ENCODE data around the gene FMNL2.

FMNL2 gene

GRCh38 chr2:152342259-152343046 is 7.5 kb downstream of the FMNL2 start:
- ChIA-PET CTCF (interaction anchor here (0.8 kb wide), 1 partner anchor 287 kb away, joined by 3 read pairs; no protein-coding TSS in a partner anchor), POLR2A (no interaction called here)
- TF ChIP-seq ZFP3 (tag by site-specific recombination; IDR thresholded peaks at IDR 0.05; ENCODE audit: low read depth) (no peak), ZNF404 (tag by site-specific recombination; IDR thresholded peaks at IDR 0.05) (no peak), ZBTB1 (tag by site-specific recombination; IDR thresholded peaks at IDR 0.05) (no peak)
- peaks cover 0 to 7% of the 10 kb centered on the region in 2 experiments; a peak in 2 of 3 replicates for H3K36me3 ChIP-seq (ENCODE audit: control insufficient read depth in 2 of 2, insufficient read depth in 1 of 2, low read length in 2 of 2)
- H3K27ac ChIP-seq (ENCODE audit: extremely low read depth, low read depth, low read length) = no peak overlapping the region
- H3K4me3 ChIP-seq (ENCODE audit: low read depth, low read length) = no peak overlapping the region
- H3K9me3 ChIP-seq (ENCODE audit: control insufficient read depth, insufficient read depth, low read depth, low read length) = no peaks in the 10 kb centered on the region
- H3K4me1 ChIP-seq (ENCODE audit: control insufficient read depth, insufficient read depth, low read length) = peaks cover 5% of the 10 kb centered on the region; the same call in 1 of the 2 replicates

- H3K36me3 ChIP-seq (ENCODE audit: control insufficient read depth in 2 of 2, insufficient read depth in 1 of 2, low read length in 2 of 2) = peaks cover 0 to 7% of the 10 kb centered on the region in 2 experiments; a peak in 2 of 3 replicates
- H3K9me3 ChIP-seq (ENCODE audit: control insufficient read depth, insufficient read depth, low read depth, low read length) = no peaks in the 10 kb centered on the region
- no peak for TF ChIP-seq TCF7L2 (IDR thresholded peaks at IDR 0.05; ENCODE audit: borderline replicate concordance, low read depth, low read length)
- TF ChIP-seq BCL11A (tag by site-specific recombination; IDR thresholded peaks at IDR 0.05; ENCODE audit: low read depth) = no peak
- TF ChIP-seq MEIS1 (CRISPR knock-in tag; IDR thresholded peaks at IDR 0.05; ENCODE audit: borderline replicate concordance) = no peak
- no peak for TF ChIP-seq ZNF239 (tag by site-specific recombination; IDR thresholded peaks at IDR 0.05)
- TF ChIP-seq ZXDB (tag by site-specific recombination; IDR thresholded peaks at IDR 0.05) = no peak
- TF ChIP-seq ZNF626 (tag by site-specific recombination; IDR thresholded peaks at IDR 0.05) = no peak
- TF ChIP-seq ZNF514 (tag by site-specific recombination; IDR thresholded peaks at IDR 0.05) = no peak
- no peak for TF ChIP-seq ZNF274 (IDR thresholded peaks at IDR 0.05; ENCODE audit: low read length)
- no peak for TF ChIP-seq ZNF274 (tag by site-specific recombination; IDR thresholded peaks at IDR 0.05; ENCODE audit: borderline replicate concordance)
- no peak for TF ChIP-seq REST (tag by site-specific recombination; IDR thresholded peaks at IDR 0.05)
- no peak for TF ChIP-seq ZNF513 (tag by site-specific recombination; IDR thresholded peaks at IDR 0.05)
- no peak for TF ChIP-seq HOXC10 (CRISPR knock-in tag; IDR thresholded peaks at IDR 0.05)
- no peak for TF ChIP-seq ZNF121 (tag by site-specific recombination; IDR thresholded peaks at IDR 0.05)
- TF ChIP-seq ZNF169 (tag by site-specific recombination; IDR thresholded peaks at IDR 0.05) = no peak
- no peak for TF ChIP-seq ZNF76 (tag by site-specific recombination; IDR thresholded peaks at IDR 0.05; ENCODE audit: borderline replicate concordance, low read depth)
- no peak for TF ChIP-seq ZNF837 (tag by site-specific recombination; IDR thresholded peaks at IDR 0.05)
- no peak for TF ChIP-seq ZNF302 (tag by site-specific recombination; IDR thresholded peaks at IDR 0.05; ENCODE audit: low read depth)
- TF ChIP-seq ZNF707 (tag by site-specific recombination; IDR thresholded peaks at IDR 0.05) = no peak
- CTCF ChIA-PET = interaction anchor here (0.6 to 0.8 kb wide), 2 partner anchors 112 to 286 kb away, joined by 3 read pairs; no protein-coding TSS in a partner anchor
- H3K4me1 ChIP-seq (ENCODE audit: control insufficient read depth, insufficient read depth, low read length) = no peaks in the 10 kb centered on the region
- POLR2A ChIA-PET = no interaction called here
- H3K27ac ChIP-seq (ENCODE audit: extremely low read depth, low read depth, low read length) = no peak overlapping the region
- no peak overlapping the region for H3K4me3 ChIP-seq (ENCODE audit: low read depth, low read length)
These were observed 8.5 kb downstream of the FMNL2 start for GRCh38 chr2:152343426-152343825.

Measured in HEK293 (cell line).